Measurements from ENCODE around the gene SCAMP4.
"Not testable (repeated sequence)": the region's sequence is repeated elsewhere in the genome, so short reads cannot be mapped to it uniquely, and the experiment has no call there.

Gene SCAMP4

DNA sequence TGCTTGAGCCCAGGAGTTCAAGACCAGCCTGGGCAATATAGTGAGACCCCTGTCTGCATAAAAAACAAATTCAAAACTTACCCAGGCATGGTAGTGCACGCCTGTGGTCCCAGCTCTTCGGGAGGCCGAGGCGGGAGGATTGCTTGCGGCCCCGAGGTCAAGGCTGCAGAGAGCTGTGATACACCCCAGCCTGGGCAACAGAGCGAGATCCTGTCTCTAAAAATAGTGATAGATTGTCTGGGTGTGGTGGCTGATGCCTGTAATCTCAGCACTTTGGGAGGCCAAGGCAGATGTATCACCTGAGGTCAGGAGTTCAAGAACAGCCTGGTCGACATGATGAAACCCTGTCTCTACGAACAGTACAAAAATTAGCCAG, 37.9 kb upstream of the SCAMP4 start:
- no peak for DNase-seq

- DNase-seq = no peak
These were observed 36.2 kb upstream of the SCAMP4 start for GRCh38 chr19:1868971-1869370.

GRCh38 chr19:1871140-1871597, 34.0 kb upstream of the SCAMP4 start:
- no peak for DNase-seq

GRCh38 chr19:1871630-1872029, 33.6 kb upstream of the SCAMP4 start:
- DNase-seq = no peak

GRCh38 chr19:1872807-1873523, 32.2 kb upstream of the SCAMP4 start:
- no peak for DNase-seq

DNA sequence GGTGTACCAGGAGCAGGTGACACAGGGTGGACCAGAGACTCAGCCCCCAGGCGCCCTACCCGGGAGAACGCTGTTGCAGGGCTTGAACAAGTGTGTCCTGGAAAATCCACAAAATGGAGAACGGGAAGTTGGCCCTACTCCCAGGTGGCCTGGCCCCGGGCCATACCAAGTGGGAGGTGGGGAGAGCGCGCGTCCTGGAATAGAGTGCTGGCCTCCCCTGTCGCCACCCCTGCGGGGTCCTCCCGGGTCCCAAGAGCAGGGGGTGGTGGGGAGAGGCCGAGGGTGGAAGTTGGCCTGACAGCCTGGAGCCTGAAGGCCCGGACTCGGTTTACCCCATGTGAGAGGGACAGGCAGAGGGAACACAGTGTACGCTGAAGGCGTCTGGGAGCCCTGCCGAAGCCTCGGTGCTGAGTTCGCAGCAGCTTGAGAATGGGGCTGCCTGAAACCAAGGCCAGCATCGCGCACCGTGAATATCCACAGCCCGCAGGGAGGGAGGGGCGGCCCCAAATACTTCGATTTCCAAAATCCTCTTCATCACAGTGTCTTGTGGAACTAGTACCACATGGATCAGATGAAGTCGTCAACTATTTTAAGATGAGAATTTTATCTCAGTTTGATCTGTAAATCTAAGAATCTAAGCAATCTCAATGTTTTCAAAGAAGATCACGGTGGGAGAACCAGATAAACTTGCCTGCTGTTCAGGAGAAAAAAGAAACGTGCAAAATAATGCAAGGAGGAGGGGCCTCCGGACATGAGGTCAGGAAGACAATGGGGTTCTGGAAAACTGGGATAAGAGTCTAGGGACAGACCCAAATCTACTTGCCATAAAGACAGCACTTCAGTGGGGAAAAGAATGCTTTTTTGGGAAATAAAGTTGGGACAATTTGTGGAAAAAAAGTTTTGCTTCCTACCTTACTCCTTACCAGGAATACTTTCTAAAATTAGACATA, 31.4 kb upstream of the SCAMP4 start:
- no peak for DNase-seq

- DNase-seq = peak; percentile 41 to 49
These were observed 30.5 kb upstream of the SCAMP4 start for GRCh38 chr19:1874554-1875185.

DNA sequence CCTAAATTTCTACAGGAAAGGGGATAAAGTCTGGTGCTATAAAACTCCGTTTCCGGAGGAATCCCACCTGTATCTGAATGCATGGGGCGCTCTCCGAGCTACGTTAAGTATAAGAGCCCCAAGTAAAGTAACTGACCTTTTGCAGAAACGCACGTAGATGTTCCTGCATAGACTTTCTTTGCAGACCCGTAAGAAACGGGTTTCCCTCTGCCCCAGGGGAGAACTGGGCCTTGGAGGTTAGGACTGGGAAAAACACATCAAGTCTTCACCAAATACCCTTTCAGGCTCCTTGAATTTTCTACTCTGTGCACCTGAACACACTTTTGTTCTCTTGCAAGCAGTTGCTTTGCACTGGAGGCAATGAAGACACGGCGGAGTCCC, 29.9 kb upstream of the SCAMP4 start:
- not testable (repeated sequence) for DNase-seq

GRCh38 chr19:1875646-1876495, 29.3 kb upstream of the SCAMP4 start:
- DNase-seq = peak; percentile 85 to 89

GRCh38 chr19:1876496-1877279, 28.5 kb upstream of the SCAMP4 start:
- not testable (repeated sequence) for DNase-seq

GRCh38 chr19:1877280-1877660, 27.9 kb upstream of the SCAMP4 start:
- DNase-seq = not testable (repeated sequence)

GRCh38 chr19:1878583-1878982, 26.6 kb upstream of the SCAMP4 start:
- DNase-seq = not testable (repeated sequence)

DNA sequence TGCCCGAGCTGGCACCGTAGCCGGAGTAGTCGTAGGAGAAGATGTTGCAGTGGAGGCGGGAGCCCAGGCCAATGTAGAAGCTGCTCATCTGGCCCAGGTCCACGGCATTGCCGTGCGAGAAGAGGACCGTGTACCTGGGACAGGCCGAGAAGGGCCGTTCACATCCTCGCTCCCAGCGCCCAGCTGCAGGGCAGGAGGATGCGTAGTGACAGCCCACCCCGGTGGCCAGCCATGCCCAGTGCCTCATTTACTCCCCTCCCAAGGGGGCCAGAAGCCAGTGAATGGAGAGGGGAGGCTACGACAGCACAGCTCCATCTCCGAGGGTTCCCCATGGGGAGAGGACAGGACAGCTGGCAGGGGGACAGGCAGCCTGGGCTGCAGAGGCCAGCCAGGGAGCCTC, 25.2 kb upstream of the SCAMP4 start:
- not testable (repeated sequence) for DNase-seq

- no peak for DNase-seq
These were observed 24.4 kb upstream of the SCAMP4 start for GRCh38 chr19:1880611-1881392.

DNA sequence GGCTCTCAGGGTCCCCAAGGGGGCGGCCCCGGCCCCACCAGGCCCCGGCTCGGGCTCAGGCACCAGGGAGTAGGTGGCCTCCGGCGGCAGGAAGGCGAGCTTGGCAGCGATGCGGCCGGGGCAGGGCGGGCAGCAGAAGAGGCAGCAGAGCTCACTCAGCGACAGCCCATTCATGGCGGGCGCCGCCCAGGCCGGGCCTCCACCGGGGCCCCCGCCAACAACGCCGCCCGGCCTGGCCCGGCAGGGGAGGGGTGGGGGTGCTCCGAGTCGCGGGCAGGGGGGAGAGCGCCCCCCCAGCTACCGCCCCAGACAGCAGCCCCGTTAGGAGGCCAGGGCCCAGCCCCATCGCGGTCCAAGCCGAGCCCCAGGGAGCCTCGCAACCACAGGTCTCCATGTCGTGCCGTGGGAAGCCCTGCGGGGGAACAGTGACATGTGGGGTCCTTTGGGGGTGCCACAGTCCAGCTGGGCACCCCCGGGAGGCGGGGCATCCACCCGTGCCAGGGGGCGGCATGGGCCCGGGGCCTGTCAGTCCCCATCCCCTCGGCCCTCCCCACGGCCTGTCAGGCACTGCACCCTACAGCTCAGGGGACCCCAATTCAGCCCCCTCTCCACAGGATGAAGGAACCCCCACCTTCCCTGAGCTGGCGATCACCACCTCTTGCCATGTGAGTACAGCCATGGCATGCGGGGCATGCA, 23.7 kb upstream of the SCAMP4 start:
- DNase-seq = not testable (repeated sequence)

DNA sequence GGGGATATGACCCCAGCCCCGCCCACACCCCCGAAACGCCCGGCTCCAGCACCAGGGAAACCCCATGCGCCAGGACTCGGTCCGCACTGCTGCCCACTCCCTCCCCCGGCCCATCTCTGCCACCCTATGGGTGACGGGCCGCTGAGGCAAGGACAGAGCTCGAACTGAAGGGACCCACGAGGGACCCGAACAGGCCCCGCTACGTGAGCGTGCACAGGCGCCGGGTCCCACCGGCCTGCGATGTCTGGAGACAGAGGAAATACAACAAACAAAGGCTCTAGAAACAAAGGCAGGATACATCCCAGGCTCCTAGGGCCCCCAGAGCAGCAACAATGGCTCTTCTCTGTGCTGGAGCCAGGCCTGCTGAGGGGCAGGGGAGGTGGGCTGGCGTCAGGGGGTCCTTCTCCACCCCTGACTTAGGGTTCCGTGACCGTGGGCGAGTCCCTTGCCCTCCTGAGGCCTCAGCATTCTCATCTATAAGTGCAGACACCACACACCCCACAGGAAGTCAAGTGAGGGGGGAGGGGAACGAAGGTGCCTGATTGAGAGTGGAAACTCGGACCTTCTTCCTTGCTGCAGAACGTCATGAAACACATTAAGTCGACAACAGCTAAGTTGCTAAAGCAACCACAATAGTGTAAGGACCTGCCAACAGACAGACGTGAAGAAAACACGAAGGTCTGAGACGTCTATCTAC, 23.0 kb upstream of the SCAMP4 start:
- DNase-seq = no peak

- DNase-seq = no peak
These were observed 22.2 kb upstream of the SCAMP4 start for GRCh38 chr19:1882786-1883692.

GRCh38 chr19:1883784-1884183, 21.4 kb upstream of the SCAMP4 start:
- DNase-seq = no peak
